G401 (cell line): ENCODE data around the gene AMD1. TPM values are rescaled to one million over a fixed set of nuclear protein-coding genes. Genes with fewer than 3 reads are reported as not detected.
"Not testable (repeated sequence)": the region's sequence is repeated elsewhere in the genome, so short reads cannot be mapped to it uniquely, and the experiment has no call there.

Source experiments
- DNase-seq: peaks from one replicate; pipeline ENCODE4 v3.0.0-alpha.2; 2015; ENCODE audit warnings: low spot score
- in situ Hi-C: cut with HindIII; loops from 2 replicates; pipeline ENCODE4 v1.10.0; 2016; ENCODE audit warnings: low sequenced_read_pairs, mixed read lengths
- total RNA-seq: library from RNA; depleted of rRNA; stranded (reverse); fragments of >200 nt; shearing (Covaris generic); gene quantifications from 2 replicates; pipeline ENCODE4 v1.2.3, GENCODE V29; 2014

The AMD1 gene
- total RNA-seq, 1 experiment from 2014 or later: 142 TPM

GRCh38 chr6:110876170-110876773 lies 1.7 kb downstream of the AMD1 start:
- in situ Hi-C loops: loop anchor here (5.0 kb wide), 1 partner anchor 81 kb away; the partner anchor contains the start of gene GTF3C6

GRCh38 chr6:110876806-110877564 lies 2.4 kb downstream of the AMD1 start:
- DNase-seq: no peak
- in situ Hi-C loops: loop anchor here (5.0 kb wide), 1 partner anchor 80 kb away; the partner anchor contains the start of gene GTF3C6

More at GRCh38 chr6:110876170-110876773, 1.7 kb downstream of the AMD1 start:
- DNase-seq: peak; percentile 86

GRCh38 chr6:110877569-110877968 lies 3.0 kb downstream of the AMD1 start:
- in situ Hi-C loops: loop anchor here (5.0 kb wide), 1 partner anchor 80 kb away; the partner anchor contains the start of gene GTF3C6
- no peak for DNase-seq

GRCh38 chr6:110878751-110879522 lies 4.4 kb downstream of the AMD1 start:
- peak; percentile 68 for DNase-seq
- in situ Hi-C loops: loop anchor here (5.0 kb wide), 1 partner anchor 78 kb away; the partner anchor contains the start of gene GTF3C6

GRCh38 chr6:110880651-110881050 lies 6.1 kb downstream of the AMD1 start:
- no peak for DNase-seq
- in situ Hi-C loops: no loop called here

GRCh38 chr6:110881546-110882273 lies 7.1 kb downstream of the AMD1 start:
- in situ Hi-C loops: no loop called here
- DNase-seq: no peak

GRCh38 chr6:110882274-110882619 lies 7.7 kb downstream of the AMD1 start:
- DNase-seq: no peak
- in situ Hi-C loops: no loop called here

- DNase-seq: no peak
- in situ Hi-C loops: no loop called here
Measured at GRCh38 chr6:110882824-110883554, 8.4 kb downstream of the AMD1 start.

- in situ Hi-C loops: no loop called here
- DNase-seq: no peak
Measured at GRCh38 chr6:110884321-110884720, 9.7 kb downstream of the AMD1 start.

- no peak for DNase-seq
- in situ Hi-C loops: no loop called here
Measured at GRCh38 chr6:110885526-110885925, 10.9 kb downstream of the AMD1 start.

- no peak for DNase-seq
- in situ Hi-C loops: no loop called here
Measured at GRCh38 chr6:110886555-110887167, 12.1 kb downstream of the AMD1 start.

- in situ Hi-C loops: no loop called here
Measured at GRCh38 chr6:110890288-110890687, 15.7 kb downstream of the AMD1 start.

GRCh38 chr6:110895907-110896608 lies 21.5 kb downstream of the AMD1 start:
- DNase-seq: no peak
- in situ Hi-C loops: no loop called here

More at GRCh38 chr6:110890288-110890687, 15.7 kb downstream of the AMD1 start:
- no peak for DNase-seq

GRCh38 chr6:110897433-110897832 lies 22.8 kb downstream of the AMD1 start:
- in situ Hi-C loops: no loop called here
- DNase-seq: no peak

GRCh38 chr6:110898111-110898510 lies 23.5 kb downstream of the AMD1 start:
- no peak for DNase-seq
- in situ Hi-C loops: no loop called here

- in situ Hi-C loops: no loop called here
- no peak for DNase-seq
Measured at GRCh38 chr6:110900028-110900598, 25.5 kb downstream of the AMD1 start.

- in situ Hi-C loops, DNase-seq: not testable (repeated sequence)
Measured at GRCh38 chr6:110901601-110902000, 27.0 kb downstream of the AMD1 start.
